Ascending aorta (tissue), 2 donors: ENCODE measurements around the gene C5orf15. TPM values are rescaled to one million over a fixed set of nuclear protein-coding genes. Genes with fewer than 3 reads are reported as not detected.

Source experiments
- DNase-seq, 2 donors: peaks; one replicate each; pipeline ENCODE4 v3.0.0-alpha.2; 2019; ENCODE audit warnings: low spot score in 2 of 2
- H3K27ac ChIP-seq, 2 donors: fragments of 200-600 bp; sonication (generic); one replicate each; pipeline ENCODE4 v1.5.1; 2016 to 2017; ENCODE audit warnings: mild to moderate bottlenecking in 1 of 2
- H3K27me3 ChIP-seq: fragments of 200-600 bp; sonication (generic); one replicate; pipeline ENCODE4 v1.5.1; 2017
- H3K36me3 ChIP-seq, 2 donors: fragments of 200-600 bp; sonication (generic); one replicate each; pipeline ENCODE4 v1.5.1; 2016
- H3K4me1 ChIP-seq, 2 donors: fragments of 200-600 bp; sonication (generic); one replicate each; pipeline ENCODE4 v1.5.1; 2016 to 2017; ENCODE audit warnings: mild to moderate bottlenecking in 1 of 2
- H3K4me3 ChIP-seq, 2 donors: fragments of 200-600 bp; sonication (generic); one replicate each; pipeline ENCODE4 v1.5.1; 2016 to 2017; ENCODE audit warnings: mild to moderate bottlenecking in 1 of 2
- H3K9me3 ChIP-seq, 2 donors: fragments of 200-600 bp; sonication (generic); one replicate each; pipeline ENCODE4 v1.5.1; 2016
- intact Hi-C: fragments of 100-400 bp; cut with DNase I; formaldehyde crosslinking; loops from one replicate; pipeline ENCODE4 v1.15.1; 2023
- total RNA-seq: library from RNA; depleted of rRNA; stranded (reverse); fragments of >200 nt; gene quantifications from one replicate; pipeline ENCODE4 v1.1.0, GENCODE V29; 2016
- TF ChIP-seq, protein P1 (sequence below), 3 experiments: fragments of 200-600 bp in 2 of 3; fragments of 450-650 bp in 1 of 3; sonication (generic) in 2 of 3; IDR thresholded peaks; one replicate each; pipeline ENCODE4 v1.5.1; 2016 to 2019; ENCODE audit warnings: antibody characterized with exemption in 3 of 3, mild to moderate bottlenecking in 1 of 3, moderate library complexity in 1 of 3

Gene C5orf15
- total RNA-seq, 1 donor from 2014 or later, result 177 TPM

GRCh38 chr5:133910571-133910970 lies 57.9 kb downstream of the C5orf15 start:
- H3K4me3 ChIP-seq, result no peak overlapping the region
- no peak for DNase-seq
- no peaks in the 10 kb centered on the region for H3K9me3 ChIP-seq
- TF ChIP-seq, protein P1, sequence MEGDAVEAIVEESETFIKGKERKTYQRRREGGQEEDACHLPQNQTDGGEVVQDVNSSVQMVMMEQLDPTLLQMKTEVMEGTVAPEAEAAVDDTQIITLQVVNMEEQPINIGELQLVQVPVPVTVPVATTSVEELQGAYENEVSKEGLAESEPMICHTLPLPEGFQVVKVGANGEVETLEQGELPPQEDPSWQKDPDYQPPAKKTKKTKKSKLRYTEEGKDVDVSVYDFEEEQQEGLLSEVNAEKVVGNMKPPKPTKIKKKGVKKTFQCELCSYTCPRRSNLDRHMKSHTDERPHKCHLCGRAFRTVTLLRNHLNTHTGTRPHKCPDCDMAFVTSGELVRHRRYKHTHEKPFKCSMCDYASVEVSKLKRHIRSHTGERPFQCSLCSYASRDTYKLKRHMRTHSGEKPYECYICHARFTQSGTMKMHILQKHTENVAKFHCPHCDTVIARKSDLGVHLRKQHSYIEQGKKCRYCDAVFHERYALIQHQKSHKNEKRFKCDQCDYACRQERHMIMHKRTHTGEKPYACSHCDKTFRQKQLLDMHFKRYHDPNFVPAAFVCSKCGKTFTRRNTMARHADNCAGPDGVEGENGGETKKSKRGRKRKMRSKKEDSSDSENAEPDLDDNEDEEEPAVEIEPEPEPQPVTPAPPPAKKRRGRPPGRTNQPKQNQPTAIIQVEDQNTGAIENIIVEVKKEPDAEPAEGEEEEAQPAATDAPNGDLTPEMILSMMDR (IDR thresholded peaks at IDR 0.05), result no peak
- no peaks in the 10 kb centered on the region for H3K36me3 ChIP-seq
- H3K27ac ChIP-seq, result no peak overlapping the region
- H3K4me1 ChIP-seq, result no peaks in the 10 kb centered on the region
- intact Hi-C loops, result no loop called here
- H3K27me3 ChIP-seq, result no peaks in the 10 kb centered on the region

DNA sequence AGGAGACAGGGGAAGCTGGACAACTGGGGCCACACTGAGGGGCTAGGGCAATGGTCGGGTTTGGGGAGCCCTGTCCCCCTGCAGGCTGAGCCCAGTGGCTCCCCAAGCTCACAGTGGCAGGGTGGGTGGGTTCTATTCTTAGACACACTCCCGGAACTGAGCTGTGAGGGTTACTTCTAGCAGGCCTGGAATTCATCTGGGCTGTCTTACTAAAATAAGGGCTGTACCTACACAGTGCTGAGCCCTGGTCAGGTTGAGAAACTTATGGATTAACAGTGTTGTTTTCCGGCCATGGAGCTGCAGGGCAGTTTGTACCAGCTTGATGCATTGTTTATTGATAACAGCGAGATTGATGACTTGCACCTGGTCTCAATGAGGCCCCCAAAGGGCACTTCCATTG lies 58.8 kb downstream of the C5orf15 start:
- Histone ChIP-seq H3K27me3 (no peaks in the 10 kb centered on the region), H3K4me1 (no peaks in the 10 kb centered on the region), H3K36me3 (no peaks in the 10 kb centered on the region), H3K4me3 (no peak overlapping the region), H3K9me3 (no peaks in the 10 kb centered on the region), H3K27ac (no peak overlapping the region)
- TF ChIP-seq, protein P1 (IDR thresholded peaks at IDR 0.05), result no peak
- intact Hi-C loops, result no loop called here
- no peak for DNase-seq

DNA sequence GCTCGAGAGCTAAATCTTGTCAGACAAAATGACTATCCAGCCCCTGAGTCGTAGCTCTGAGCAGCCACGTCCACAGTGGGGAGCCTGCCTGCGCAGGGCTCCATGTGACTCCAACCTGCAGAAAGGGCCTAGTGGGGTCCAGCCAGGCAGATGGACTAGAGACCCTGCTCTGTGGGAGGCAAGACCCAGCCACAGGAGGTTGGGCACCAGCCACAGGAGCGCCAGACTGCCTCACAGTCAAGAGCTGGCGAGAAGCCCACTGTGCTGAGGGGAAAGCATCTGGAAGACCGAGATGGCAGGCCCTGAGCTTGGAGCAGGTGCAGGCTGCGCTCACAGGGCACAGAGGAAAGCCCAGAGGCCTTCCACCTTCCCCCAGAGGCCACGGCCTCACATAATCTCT lies 61.4 kb downstream of the C5orf15 start:
- Histone ChIP-seq H3K36me3 (no peaks in the 10 kb centered on the region), H3K27me3 (no peaks in the 10 kb centered on the region), H3K27ac (no peak overlapping the region), H3K4me1 (no peaks in the 10 kb centered on the region), H3K4me3 (no peak overlapping the region), H3K9me3 (no peaks in the 10 kb centered on the region)
- intact Hi-C loops, result no loop called here
- TF ChIP-seq, protein P1 (IDR thresholded peaks at IDR 0.05), result no peak
- DNase-seq, result no peak

DNA sequence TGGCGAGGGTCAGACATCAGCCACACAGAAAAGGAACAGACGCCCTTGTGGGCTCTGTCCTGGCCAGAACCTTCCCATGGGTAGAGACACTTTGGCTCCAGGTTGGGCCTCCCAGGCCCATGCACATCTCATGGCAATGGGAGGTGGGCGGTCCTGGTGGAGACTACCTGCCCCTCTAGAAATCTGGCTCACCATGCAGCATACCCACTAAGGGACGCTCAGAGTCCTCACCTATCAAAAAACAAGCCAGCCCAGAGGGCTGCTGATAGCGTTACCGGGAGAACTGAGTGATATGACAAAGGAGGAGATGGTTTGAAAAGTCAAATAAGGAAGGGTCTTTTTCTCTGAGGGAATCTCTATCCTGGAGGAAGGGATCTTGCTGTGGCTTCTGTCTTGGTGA lies 62.1 kb downstream of the C5orf15 start:
- Histone ChIP-seq H3K36me3 (no peaks in the 10 kb centered on the region), H3K27me3 (no peaks in the 10 kb centered on the region), H3K27ac (no peak overlapping the region), H3K4me3 (no peak overlapping the region), H3K4me1 (no peaks in the 10 kb centered on the region), H3K9me3 (no peaks in the 10 kb centered on the region)
- DNase-seq, result no peak
- intact Hi-C loops, result no loop called here
- TF ChIP-seq, protein P1 (IDR thresholded peaks at IDR 0.05), result peak in 2 of 3 experiments; percentile 6 to 9

Other genes with a start within 250 kb of the C5orf15 start
- 50.2 TPM for gene VDAC1, start 36.4 kb upstream of the C5orf15 start, total RNA-seq
- 12.1 TPM for gene TCF7, start 146.1 kb upstream of the C5orf15 start, total RNA-seq
- gene SKP1, start 208.3 kb upstream of the C5orf15 start, total RNA-seq, result 144 TPM